PC-9 (cell line): ENCODE measurements around the gene NLN. TPM values are rescaled to one million over a fixed set of nuclear protein-coding genes. Genes with fewer than 3 reads are reported as not detected.

Experiments
- BruUV-seq: library from RNA; stranded (reverse); fragments of 400-500 nt; replicated peaks from 2 replicates; lab custom pipeline; 2021; lab: Mats Ljungman, UMichigan
- CTCF ChIA-PET: fragments of 300-600 bp; sonication (Branson Sonifier 250); formaldehyde crosslinking; loops from one replicate; lab custom pipeline; 2022; ENCODE audit warnings: antibody characterized with exemption; lab: Charles Lee
- POLR2A ChIA-PET: fragments of 300-600 bp; sonication (Branson Sonifier 250); formaldehyde crosslinking; loops from one replicate; lab custom pipeline; 2022; ENCODE audit warnings: antibody characterized with exemption; ENCODE audit not compliant: unreplicated experiment; lab: Charles Lee
- DNase-seq, 2 experiments: peaks; one replicate each; pipeline versions ENCODE4 v3.0.0 to v3.0.0-alpha.2; 2015 to 2022; ENCODE audit warnings: mixed read lengths in 1 of 2
- H2AFZ ChIP-seq: fragments of 200-600 bp; sonication (generic); 2 replicates; pipeline ENCODE4 v1.8.1; 2017; ENCODE audit warnings: antibody characterized with exemption
- H3F3A ChIP-seq: fragments of 200-600 bp; sonication (generic); 2 replicates; pipeline ENCODE4 v1.8.1; 2017; ENCODE audit warnings: antibody characterized with exemption, mild to moderate bottlenecking, low read depth; ENCODE audit not compliant: insufficient read depth
- H3K27ac ChIP-seq: fragments of 200-600 bp; sonication (generic); 2 replicates; pipeline ENCODE4 v1.6.1; 2016; ENCODE audit warnings: mixed run types
- H3K27me3 ChIP-seq: fragments of 200-600 bp; sonication (generic); 2 replicates; pipeline ENCODE4 v1.6.1; 2016; ENCODE audit warnings: low read depth, mixed run types; ENCODE audit not compliant: insufficient read depth
- H3K36me3 ChIP-seq: fragments of 200-600 bp; sonication (generic); 2 replicates; pipeline ENCODE4 v1.6.1; 2016; ENCODE audit warnings: low read depth, mixed run types
- H3K4me1 ChIP-seq: fragments of 200-600 bp; sonication (generic); replicated peaks from 2 replicates; pipeline ENCODE4 v1.6.1; 2016; ENCODE audit warnings: mixed run types; ENCODE audit not compliant: insufficient read depth
- H3K4me2 ChIP-seq: fragments of 200-600 bp; sonication (generic); 2 replicates; pipeline ENCODE4 v1.6.1; 2017; ENCODE audit warnings: mixed run types
- H3K4me3 ChIP-seq: fragments of 200-600 bp; sonication (generic); 2 replicates; pipeline ENCODE4 v1.6.1; 2016; ENCODE audit warnings: mixed run types
- H3K79me2 ChIP-seq: fragments of 200-600 bp; sonication (generic); 2 replicates; pipeline ENCODE4 v1.6.1; 2017; ENCODE audit warnings: low read depth, mixed run types
- H3K9me2 ChIP-seq: fragments of 200-600 bp; sonication (generic); 2 replicates; pipeline ENCODE4 v1.8.1; 2017; ENCODE audit warnings: mild to moderate bottlenecking; ENCODE audit not compliant: insufficient read depth
- H3K9me3 ChIP-seq: fragments of 200-600 bp; sonication (generic); 2 replicates; pipeline ENCODE4 v1.8.1; 2016; ENCODE audit warnings: low read depth; ENCODE audit not compliant: insufficient read depth
- H4K20me1 ChIP-seq: fragments of 200-600 bp; sonication (generic); 2 replicates; pipeline ENCODE4 v1.8.1; 2017; ENCODE audit not compliant: insufficient read depth
- EZH2 ChIP-seq: fragments of 200-600 bp; sonication (generic); IDR thresholded peaks from 2 replicates; pipeline ENCODE4 v1.8.0; 2017; ENCODE audit warnings: antibody characterized with exemption, low read depth
- intact Hi-C: fragments of 100-400 bp; cut with micrococcal nuclease; formaldehyde crosslinking; loops from one replicate; pipeline ENCODE4 v1.10.0; 2022; ENCODE audit not compliant: unreplicated experiment
- total RNA-seq: library from RNA; stranded (reverse); gene quantifications from 2 replicates; pipeline ENCODE4 v1.2.3, GENCODE V29; 2021
- TF ChIP-seq, protein P1 (sequence below): fragments of 200-600 bp; sonication (generic); conservative IDR thresholded peaks from 2 replicates; pipeline ENCODE4 v1.6.1; 2017; ENCODE audit warnings: mixed run types, antibody characterized with exemption, mild to moderate bottlenecking, moderate library complexity

NLN gene
- total RNA-seq, 1 experiment from 2014 or later: 56.7 TPM

DNA sequence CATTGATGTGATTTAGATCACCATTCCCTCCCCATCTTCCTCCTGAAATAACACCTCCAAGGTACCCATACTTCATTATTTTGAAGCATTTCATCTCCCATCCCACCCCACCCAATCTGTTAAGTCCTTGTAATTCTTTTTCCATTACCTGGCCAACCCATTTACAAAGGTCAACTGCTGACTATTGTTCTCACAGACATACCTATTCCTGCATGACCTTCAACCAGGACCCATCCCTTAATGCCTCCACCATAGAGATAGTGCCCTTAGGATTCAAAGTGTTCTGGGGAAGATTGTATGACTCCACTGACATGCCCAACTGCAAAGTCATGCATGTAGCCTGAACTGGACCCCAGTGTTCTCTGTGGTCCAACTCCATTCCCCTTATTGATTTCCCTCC lies 91.2 kb downstream of the NLN start:
- DNase-seq: no peak
- TF ChIP-seq EZH2: no peak
- TF ChIP-seq, protein P1, sequence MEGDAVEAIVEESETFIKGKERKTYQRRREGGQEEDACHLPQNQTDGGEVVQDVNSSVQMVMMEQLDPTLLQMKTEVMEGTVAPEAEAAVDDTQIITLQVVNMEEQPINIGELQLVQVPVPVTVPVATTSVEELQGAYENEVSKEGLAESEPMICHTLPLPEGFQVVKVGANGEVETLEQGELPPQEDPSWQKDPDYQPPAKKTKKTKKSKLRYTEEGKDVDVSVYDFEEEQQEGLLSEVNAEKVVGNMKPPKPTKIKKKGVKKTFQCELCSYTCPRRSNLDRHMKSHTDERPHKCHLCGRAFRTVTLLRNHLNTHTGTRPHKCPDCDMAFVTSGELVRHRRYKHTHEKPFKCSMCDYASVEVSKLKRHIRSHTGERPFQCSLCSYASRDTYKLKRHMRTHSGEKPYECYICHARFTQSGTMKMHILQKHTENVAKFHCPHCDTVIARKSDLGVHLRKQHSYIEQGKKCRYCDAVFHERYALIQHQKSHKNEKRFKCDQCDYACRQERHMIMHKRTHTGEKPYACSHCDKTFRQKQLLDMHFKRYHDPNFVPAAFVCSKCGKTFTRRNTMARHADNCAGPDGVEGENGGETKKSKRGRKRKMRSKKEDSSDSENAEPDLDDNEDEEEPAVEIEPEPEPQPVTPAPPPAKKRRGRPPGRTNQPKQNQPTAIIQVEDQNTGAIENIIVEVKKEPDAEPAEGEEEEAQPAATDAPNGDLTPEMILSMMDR: no peak
- H3K4me3 ChIP-seq: no peak overlapping the region; the same call in 1 of the 2 replicates
- no peaks in the 10 kb centered on the region for H3K9me3 ChIP-seq
- CTCF ChIA-PET: no interaction called here
- no peaks in the 10 kb centered on the region for H3K27me3 ChIP-seq
- H3K79me2 ChIP-seq: peaks cover 7% of the 10 kb centered on the region
- H3K9me2 ChIP-seq: no peaks in the 10 kb centered on the region
- intact Hi-C loops: loop anchor here (5.0 kb wide), 4 partner anchors 51 to 329 kb away; partner anchors contain the start of genes NLN, SGTB and SREK1
- peak overlapping the region; percentile 71 for H3K4me2 ChIP-seq
- peaks cover 43% of the 10 kb centered on the region for H3F3A ChIP-seq
- peak overlapping the region; percentile 99 for H3K27ac ChIP-seq
- H3K4me1 ChIP-seq: peaks cover 67% of the 10 kb centered on the region
- no peak overlapping the region for H2AFZ ChIP-seq
- no peaks in the 10 kb centered on the region for H4K20me1 ChIP-seq
- H3K36me3 ChIP-seq: peaks cover 18% of the 10 kb centered on the region
- no TSS peak for BruUV-seq
- POLR2A ChIA-PET: interaction anchor here (1.8 kb wide), 1 partner anchor 11 kb away, joined by 8 read pairs; no protein-coding TSS in a partner anchor

DNA sequence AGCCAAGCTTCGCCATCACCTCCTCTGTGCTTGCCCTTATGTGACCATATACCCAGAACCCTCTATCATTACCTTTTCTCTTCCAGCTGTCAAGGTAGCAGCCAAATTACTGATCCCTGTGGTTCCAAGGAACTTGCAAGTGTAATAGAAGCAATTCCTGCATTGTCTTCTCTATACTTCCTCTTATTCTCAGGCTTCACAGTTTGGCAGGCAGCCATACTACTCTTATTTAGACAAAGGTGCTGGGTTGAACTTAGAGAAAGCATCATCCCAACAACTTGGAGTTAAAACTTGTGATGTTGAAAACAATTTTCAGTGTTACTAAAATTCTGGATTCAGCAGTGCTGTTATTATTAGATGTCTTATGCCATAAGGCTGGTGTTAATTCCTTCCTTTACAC lies 93.2 kb downstream of the NLN start:
- DNase-seq: no peak
- CTCF ChIA-PET: no interaction called here
- intact Hi-C loops: no loop called here
- Histone ChIP-seq H3K4me2 (no peak overlapping the region), H3F3A (peaks cover 26% of the 10 kb centered on the region), H4K20me1 (no peaks in the 10 kb centered on the region), H3K9me3 (no peaks in the 10 kb centered on the region), H3K27ac (no peak overlapping the region), H3K4me1 (peaks cover 47% of the 10 kb centered on the region), H3K36me3 (peaks cover 18% of the 10 kb centered on the region), H3K4me3 (no peak overlapping the region), H3K27me3 (no peaks in the 10 kb centered on the region), H3K79me2 (peaks cover 7% of the 10 kb centered on the region), H3K9me2 (no peaks in the 10 kb centered on the region), H2AFZ (no peak overlapping the region)
- BruUV-seq: no TSS peak
- POLR2A ChIA-PET: interaction anchor here (0.6 kb wide), 1 partner anchor 54 kb away, joined by 6 read pairs; no protein-coding TSS in a partner anchor
- TF ChIP-seq, protein P1: no peak
- TF ChIP-seq EZH2: no peak

DNA sequence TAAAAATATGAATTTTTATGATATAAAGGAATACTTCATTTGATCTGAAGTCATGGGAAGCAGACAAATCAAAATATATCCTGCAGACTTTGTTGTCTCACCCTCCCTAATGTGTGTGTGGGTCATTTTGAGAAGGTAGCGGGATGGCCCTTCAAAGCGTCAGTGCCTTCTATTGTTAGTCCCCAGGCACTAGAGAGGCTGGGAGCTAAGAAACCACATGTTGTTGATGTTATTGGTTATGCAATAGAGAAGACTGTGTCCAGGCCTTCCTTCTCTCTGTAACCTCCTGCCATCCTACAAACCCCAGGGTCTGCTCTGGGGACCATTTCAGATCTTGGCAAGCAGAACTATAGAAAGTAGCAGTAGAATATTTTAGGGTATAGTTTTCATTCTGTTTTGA lies 94.7 kb downstream of the NLN start:
- H2AFZ ChIP-seq: no peak overlapping the region
- no peaks in the 10 kb centered on the region for H3K27me3 ChIP-seq
- DNase-seq: no peak
- no peaks in the 10 kb centered on the region for H3K9me3 ChIP-seq
- no peaks in the 10 kb centered on the region for H4K20me1 ChIP-seq
- H3K4me2 ChIP-seq: no peak overlapping the region
- H3F3A ChIP-seq: peaks cover 12% of the 10 kb centered on the region
- intact Hi-C loops: no loop called here
- peaks cover 33% of the 10 kb centered on the region for H3K4me1 ChIP-seq
- ChIA-PET POLR2A (interaction anchor here (0.6 kb wide), 1 partner anchor 240 kb away, joined by 17 read pairs; no protein-coding TSS in a partner anchor), CTCF (no interaction called here)
- H3K27ac ChIP-seq: no peak overlapping the region
- H3K4me3 ChIP-seq: no peak overlapping the region
- no peak for TF ChIP-seq EZH2
- TF ChIP-seq, protein P1: no peak
- H3K36me3 ChIP-seq: peaks cover 18% of the 10 kb centered on the region
- H3K9me2 ChIP-seq: no peaks in the 10 kb centered on the region
- H3K79me2 ChIP-seq: peaks cover 7% of the 10 kb centered on the region
- BruUV-seq: no TSS peak
